Caco-2 (cell line): ENCODE data around the gene SHOC2. TPM values are rescaled to one million over a fixed set of nuclear protein-coding genes. Genes with fewer than 3 reads are reported as not detected.

Source experiments
- BruUV-seq: library from RNA; stranded (reverse); fragments of 400-500 nt; replicated peaks from 2 replicates; lab custom pipeline; 2021; lab: Mats Ljungman, UMichigan
- CTCF ChIA-PET: fragments of 300-600 bp; sonication (Branson Sonifier 250); formaldehyde crosslinking; loops from one replicate; lab custom pipeline; 2022; ENCODE audit warnings: antibody characterized with exemption; lab: Charles Lee
- POLR2A ChIA-PET: fragments of 300-600 bp; sonication (Branson Sonifier 250); formaldehyde crosslinking; loops from one replicate; lab custom pipeline; 2022; ENCODE audit warnings: antibody characterized with exemption; lab: Charles Lee
- DNase-seq, 2 experiments: peaks; one replicate each; pipeline versions ENCODE4 v3.0.0 to v3.0.0-alpha.2; 2020 to 2022
- H3K27me3 ChIP-seq: replicated peaks from 2 replicates; pipeline ENCODE4 v1.6.0; 2011; ENCODE audit warnings: low read length; ENCODE audit not compliant: control insufficient read depth, insufficient read depth
- H3K36me3 ChIP-seq: 2 replicates; pipeline ENCODE4 v1.5.1; 2011; ENCODE audit warnings: low read length; ENCODE audit not compliant: control insufficient read depth, insufficient read depth
- H3K4me1 ChIP-seq: fragments of 250-450 bp; sonication (Bioruptor Pico); 2 replicates; pipeline ENCODE4 v1.5.1; 2020; ENCODE audit warnings: mild to moderate bottlenecking
- H3K4me3 ChIP-seq: 2 replicates; pipeline ENCODE4 v1.5.1; 2011; ENCODE audit warnings: low read depth, mild to moderate bottlenecking, control low read depth, low read length
- H3K9me3 ChIP-seq: fragments of 250-450 bp; sonication (Bioruptor Pico); 2 replicates; pipeline ENCODE4 v1.5.1; 2020; ENCODE audit warnings: mild to moderate bottlenecking, moderate library complexity
- H3K27ac Mint-ChIP-seq: one replicate; pipeline ENCODE4 v1.8.0; 2022; ENCODE audit warnings: mixed read lengths; ENCODE audit not compliant: unreplicated experiment
- H3K27me3 Mint-ChIP-seq: one replicate; pipeline ENCODE4 v1.8.0; 2022; ENCODE audit warnings: mixed read lengths; ENCODE audit not compliant: insufficient read depth, unreplicated experiment
- H3K36me3 Mint-ChIP-seq: one replicate; pipeline ENCODE4 v1.8.0; 2022; ENCODE audit warnings: mild to moderate bottlenecking, mixed read lengths; ENCODE audit not compliant: insufficient read depth, unreplicated experiment
- H3K4me1 Mint-ChIP-seq: one replicate; pipeline ENCODE4 v1.8.0; 2022; ENCODE audit warnings: low read depth, mixed read lengths; ENCODE audit not compliant: unreplicated experiment
- H3K4me3 Mint-ChIP-seq: one replicate; pipeline ENCODE4 v1.8.0; 2022; ENCODE audit warnings: mild to moderate bottlenecking, moderate library complexity, mixed read lengths; ENCODE audit not compliant: unreplicated experiment
- H3K9me3 Mint-ChIP-seq: one replicate; pipeline ENCODE4 v1.8.0; 2022; ENCODE audit warnings: mixed read lengths; ENCODE audit not compliant: unreplicated experiment
- intact Hi-C: fragments of 100-400 bp; cut with micrococcal nuclease; formaldehyde crosslinking; loops from one replicate; pipeline ENCODE4 v1.10.0; 2022; ENCODE audit not compliant: unreplicated experiment
- total RNA-seq: library from RNA; stranded (reverse); gene quantifications from 2 replicates; pipeline ENCODE4 v1.2.3, GENCODE V29; 2022
- TF ChIP-seq, protein P1 (sequence below), 2 experiments: fragments of 200-600 bp in 1 of 2; IDR thresholded peaks; 1 replicate in 1 of 2; 2 replicates in 1 of 2; pipeline versions ENCODE4 v1.5.1 to v1.8.0; 2011 to 2022; ENCODE audit warnings: antibody characterized with exemption in 1 of 2, control low read depth in 1 of 2, inconsistent platforms in 1 of 2, low read depth in 1 of 2, low read length in 1 of 2, mild to moderate bottlenecking in 1 of 2, moderate library complexity in 1 of 2; ENCODE audit not compliant: insufficient read depth in 1 of 2, severe bottlenecking in 1 of 2, unreplicated experiment in 1 of 2

SHOC2 gene
- total RNA-seq, 1 experiment from 2014 or later, result 38.5 TPM

DNA sequence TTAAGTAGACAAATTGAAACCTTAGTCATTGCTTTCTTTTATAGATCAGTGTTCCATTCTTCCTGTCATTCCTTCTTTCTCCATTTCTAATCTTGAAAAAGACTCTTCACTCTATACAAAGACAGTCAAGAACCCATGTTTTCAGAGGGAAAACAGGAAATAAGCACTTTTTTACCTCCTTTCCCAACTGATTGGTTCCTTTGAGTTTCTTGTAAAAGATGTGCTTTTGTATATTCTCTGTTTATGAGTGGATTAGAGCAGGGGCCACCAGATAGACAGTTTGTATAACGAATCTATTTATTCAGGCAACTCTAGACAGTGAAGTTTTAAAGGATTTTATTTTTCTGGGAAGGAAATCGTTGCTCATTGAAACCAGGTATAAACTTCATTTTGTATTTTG is 49.8 kb downstream of the SHOC2 start:
- no peaks in the 10 kb centered on the region for H3K4me1 Mint-ChIP-seq
- BruUV-seq, result no TSS peak
- no peaks in the 10 kb centered on the region for H3K36me3 ChIP-seq
- H3K4me3 ChIP-seq, result no peak overlapping the region
- DNase-seq, result no peak
- ChIA-PET POLR2A (no interaction called here), CTCF (no interaction called here)
- H3K27ac Mint-ChIP-seq, result no peak overlapping the region
- no peaks in the 10 kb centered on the region for H3K27me3 Mint-ChIP-seq
- H3K4me3 Mint-ChIP-seq, result no peak overlapping the region
- no peaks in the 10 kb centered on the region; the same call in 1 of the 2 replicates for H3K9me3 ChIP-seq
- H3K4me1 ChIP-seq, result no peaks in the 10 kb centered on the region
- TF ChIP-seq, protein P1, sequence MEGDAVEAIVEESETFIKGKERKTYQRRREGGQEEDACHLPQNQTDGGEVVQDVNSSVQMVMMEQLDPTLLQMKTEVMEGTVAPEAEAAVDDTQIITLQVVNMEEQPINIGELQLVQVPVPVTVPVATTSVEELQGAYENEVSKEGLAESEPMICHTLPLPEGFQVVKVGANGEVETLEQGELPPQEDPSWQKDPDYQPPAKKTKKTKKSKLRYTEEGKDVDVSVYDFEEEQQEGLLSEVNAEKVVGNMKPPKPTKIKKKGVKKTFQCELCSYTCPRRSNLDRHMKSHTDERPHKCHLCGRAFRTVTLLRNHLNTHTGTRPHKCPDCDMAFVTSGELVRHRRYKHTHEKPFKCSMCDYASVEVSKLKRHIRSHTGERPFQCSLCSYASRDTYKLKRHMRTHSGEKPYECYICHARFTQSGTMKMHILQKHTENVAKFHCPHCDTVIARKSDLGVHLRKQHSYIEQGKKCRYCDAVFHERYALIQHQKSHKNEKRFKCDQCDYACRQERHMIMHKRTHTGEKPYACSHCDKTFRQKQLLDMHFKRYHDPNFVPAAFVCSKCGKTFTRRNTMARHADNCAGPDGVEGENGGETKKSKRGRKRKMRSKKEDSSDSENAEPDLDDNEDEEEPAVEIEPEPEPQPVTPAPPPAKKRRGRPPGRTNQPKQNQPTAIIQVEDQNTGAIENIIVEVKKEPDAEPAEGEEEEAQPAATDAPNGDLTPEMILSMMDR (IDR thresholded peaks at IDR 0.05; ENCODE audit: insufficient read depth in 1 of 2, low read depth in 1 of 2, low read length in 1 of 2, severe bottlenecking in 1 of 2, unreplicated experiment in 1 of 2), result no peak
- intact Hi-C loops, result no loop called here
- no peaks in the 10 kb centered on the region for H3K9me3 Mint-ChIP-seq
- no peaks in the 10 kb centered on the region for H3K36me3 Mint-ChIP-seq
- H3K27me3 ChIP-seq, result no peaks in the 10 kb centered on the region

DNA sequence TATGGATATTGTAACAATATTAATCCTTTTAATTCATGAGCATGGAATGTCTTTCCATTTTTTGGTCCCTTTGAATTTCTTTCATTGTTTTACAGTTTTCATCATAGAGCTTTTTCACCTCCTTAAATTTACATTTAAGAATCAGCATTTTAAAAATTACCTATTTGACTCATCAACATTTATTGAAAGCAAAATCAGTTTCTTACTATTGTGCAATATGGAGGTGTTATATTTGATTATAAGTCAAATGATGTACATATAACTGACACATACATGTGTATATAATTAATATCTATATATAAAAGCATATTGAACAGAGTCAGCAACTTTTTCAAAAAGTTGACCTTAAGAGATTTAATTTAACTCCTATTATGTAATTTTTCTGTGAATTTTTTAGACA is 52.2 kb downstream of the SHOC2 start:
- CTCF ChIA-PET, result no interaction called here
- no peaks in the 10 kb centered on the region for H3K27me3 ChIP-seq
- TF ChIP-seq, protein P1 (IDR thresholded peaks at IDR 0.05; ENCODE audit: insufficient read depth in 1 of 2, low read depth in 1 of 2, low read length in 1 of 2, severe bottlenecking in 1 of 2, unreplicated experiment in 1 of 2), result no peak
- no peak for DNase-seq
- Mint-ChIP-seq H3K4me1 (peaks cover under 1% of the 10 kb centered on the region), H3K27ac (no peak overlapping the region), H3K27me3 (no peaks in the 10 kb centered on the region), H3K36me3 (no peaks in the 10 kb centered on the region), H3K9me3 (no peaks in the 10 kb centered on the region), H3K4me3 (no peak overlapping the region)
- BruUV-seq, result no TSS peak
- H3K4me3 ChIP-seq, result no peak overlapping the region
- POLR2A ChIA-PET, result no interaction called here
- no peaks in the 10 kb centered on the region for H3K36me3 ChIP-seq
- no peaks in the 10 kb centered on the region for H3K4me1 ChIP-seq
- intact Hi-C loops, result no loop called here
- H3K9me3 ChIP-seq, result no peaks in the 10 kb centered on the region; the same call in 1 of the 2 replicates

DNA sequence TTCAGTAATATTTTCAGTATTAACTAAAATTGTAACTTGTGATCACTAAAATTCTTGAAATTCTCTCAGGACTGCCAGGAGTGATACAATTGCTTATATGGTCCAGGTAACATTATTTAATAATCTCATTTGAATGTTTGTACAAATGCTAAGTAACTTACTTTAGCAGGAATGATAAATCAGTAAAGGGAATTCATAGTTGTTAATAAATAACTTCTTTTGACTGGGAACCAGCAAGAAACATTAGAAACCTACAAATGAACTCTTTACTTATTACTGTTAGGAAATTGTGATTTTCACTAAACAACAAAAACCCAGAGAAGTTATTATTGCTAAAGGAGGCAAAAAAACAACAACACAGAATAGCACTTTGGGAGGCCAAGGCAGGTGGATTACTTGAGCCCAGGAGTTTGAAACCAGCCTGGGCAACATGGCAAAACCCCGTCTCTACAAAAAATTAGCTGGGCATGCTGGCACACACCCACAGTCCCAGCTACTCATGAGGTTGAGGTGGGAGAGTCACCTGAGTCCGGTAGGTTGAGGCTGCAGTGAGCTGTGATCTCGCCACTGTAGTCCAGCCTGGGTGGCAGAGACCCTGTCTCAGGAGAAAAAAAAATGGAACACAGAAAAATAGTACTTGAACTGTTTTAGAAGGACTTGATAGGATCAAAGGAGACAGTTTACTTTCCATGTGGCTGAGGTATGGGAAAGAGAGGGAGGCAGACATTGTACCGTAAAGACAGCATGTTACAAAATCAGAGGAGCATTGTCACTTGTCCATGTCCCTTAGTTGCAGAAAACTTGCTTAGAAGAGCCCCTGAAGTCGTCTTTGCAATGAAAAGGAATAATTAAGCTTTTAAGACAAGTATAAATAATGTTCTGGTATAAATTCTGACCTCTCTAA is 53.1 kb downstream of the SHOC2 start:
- CTCF ChIA-PET, result no interaction called here
- BruUV-seq, result no TSS peak
- no peaks in the 10 kb centered on the region for H3K36me3 Mint-ChIP-seq
- peaks cover 8% of the 10 kb centered on the region for H3K4me1 Mint-ChIP-seq
- POLR2A ChIA-PET, result no interaction called here
- no peaks in the 10 kb centered on the region for H3K9me3 Mint-ChIP-seq
- no peaks in the 10 kb centered on the region; the same call in 1 of the 2 replicates for H3K4me1 ChIP-seq
- no peak overlapping the region for H3K4me3 ChIP-seq
- H3K27me3 Mint-ChIP-seq, result no peaks in the 10 kb centered on the region
- intact Hi-C loops, result no loop called here
- TF ChIP-seq, protein P1 (IDR thresholded peaks at IDR 0.05; ENCODE audit: insufficient read depth in 1 of 2, low read depth in 1 of 2, low read length in 1 of 2, severe bottlenecking in 1 of 2, unreplicated experiment in 1 of 2), result no peak
- DNase-seq, result no peak
- no peak overlapping the region for H3K4me3 Mint-ChIP-seq
- H3K27ac Mint-ChIP-seq, result no peak overlapping the region
- no peaks in the 10 kb centered on the region for H3K27me3 ChIP-seq
- no peaks in the 10 kb centered on the region; the same call in 1 of the 2 replicates for H3K9me3 ChIP-seq
- no peaks in the 10 kb centered on the region for H3K36me3 ChIP-seq
